Activated CD4-positive, alpha-beta memory T cell treated with anti-CD3 and anti-CD28 coated beads, Interleukin-2, amount 10 ng/mL, durations not matched to agents 7 days and 5 days (primary cell): Measurements from ENCODE around the gene IGSF9. TPM values are rescaled to one million over a fixed set of nuclear protein-coding genes. Genes with fewer than 3 reads are reported as not detected.
A peak's percentile ranks its signal among the peaks of the same experiment; 100 is the strongest.
"Not testable (repeated sequence)": the region's sequence is repeated elsewhere in the genome, so short reads cannot be mapped to it uniquely, and the experiment has no call there.

Experiments used
- CTCF ChIA-PET: fragments of 350-600 bp; sonication (Branson Sonifier 250); formaldehyde crosslinking; loops from one replicate; lab custom pipeline; 2021; ENCODE audit warnings: antibody characterized with exemption, inconsistent platforms; lab: Charles Lee
- POLR2A ChIA-PET: fragments of 350-600 bp; sonication (Branson Sonifier 250); formaldehyde crosslinking; loops from one replicate; lab custom pipeline; 2021; ENCODE audit warnings: antibody characterized with exemption; lab: Charles Lee
- DNase-seq: peaks from one replicate; pipeline ENCODE4 v3.0.0-alpha.2; 2020
- H3K27ac Mint-ChIP-seq: one replicate; pipeline ENCODE4 v1.8.0; 2021; ENCODE audit warnings: mild to moderate bottlenecking, mixed read lengths
- H3K27me3 Mint-ChIP-seq: one replicate; pipeline ENCODE4 v1.8.0; 2021; ENCODE audit warnings: mixed read lengths
- H3K36me3 Mint-ChIP-seq: one replicate; pipeline ENCODE4 v1.8.0; 2021; ENCODE audit warnings: low read depth, mixed read lengths
- H3K4me1 Mint-ChIP-seq: one replicate; pipeline ENCODE4 v1.8.0; 2021; ENCODE audit warnings: mixed read lengths
- H3K4me3 Mint-ChIP-seq: one replicate; pipeline ENCODE4 v1.8.0; 2021; ENCODE audit warnings: mild to moderate bottlenecking, mixed read lengths
- H3K9me3 Mint-ChIP-seq: one replicate; pipeline ENCODE4 v1.8.0; 2021; ENCODE audit warnings: mixed read lengths
- total RNA-seq, 2 experiments: library from RNA; stranded (reverse); gene quantifications; one replicate each; pipeline ENCODE4 v1.2.3, GENCODE V29; 2021

The IGSF9 gene
- total RNA-seq, 2 experiments from 2014 or later, result not detected

DNA sequence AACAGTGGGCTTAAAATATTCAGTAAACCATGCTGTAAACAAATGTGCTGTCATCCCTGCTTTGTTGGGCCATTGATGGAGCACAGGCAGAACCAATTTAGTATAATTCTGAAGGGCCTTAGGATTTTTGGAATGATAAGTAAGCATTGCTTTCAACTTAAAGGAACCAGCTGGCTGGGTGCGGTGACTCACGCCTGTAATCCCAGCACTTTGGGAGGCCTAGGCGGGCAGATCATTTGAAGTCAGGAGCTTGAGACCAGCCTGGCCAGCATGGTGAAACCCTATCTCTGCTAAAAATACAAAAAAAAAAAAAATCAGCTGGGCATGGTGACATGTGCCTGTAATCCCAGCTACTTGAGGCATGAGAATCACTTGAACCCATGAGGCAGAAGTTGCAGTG, 41.4 kb downstream of the IGSF9 start:
- ChIA-PET CTCF (interaction anchor here (0.7 kb wide), 1 partner anchor 128 kb away, joined by 4 read pairs; no protein-coding TSS in a partner anchor), POLR2A (interaction anchor here (1.4 to 1.5 kb wide), 2 partner anchors 11 to 19 kb away, joined by 3 read pairs; no protein-coding TSS in a partner anchor)
- H3K9me3 Mint-ChIP-seq, H3K4me3 Mint-ChIP-seq, H3K36me3 Mint-ChIP-seq, DNase-seq, H3K4me1 Mint-ChIP-seq, H3K27ac Mint-ChIP-seq, H3K27me3 Mint-ChIP-seq: not testable (repeated sequence)

DNA sequence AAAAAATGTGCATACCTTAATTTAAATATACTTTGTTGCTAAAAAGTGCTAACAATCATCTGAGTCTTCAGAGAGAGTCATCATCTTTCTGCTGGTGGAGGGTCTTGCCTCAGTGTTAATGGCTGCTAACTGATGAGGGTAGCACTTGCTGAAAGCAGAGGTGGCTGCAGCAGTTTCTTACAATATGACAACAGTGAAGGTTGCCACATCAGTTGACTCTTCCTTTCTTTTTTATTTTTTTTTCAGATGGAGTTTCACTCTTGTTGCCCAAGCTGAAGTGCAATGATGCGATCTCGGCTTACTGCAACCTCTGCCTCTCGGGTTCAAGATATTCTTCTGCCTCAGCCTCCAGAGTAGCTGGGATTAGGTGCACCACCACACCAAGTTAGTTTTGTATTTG, 42.9 kb downstream of the IGSF9 start:
- H3K4me3 Mint-ChIP-seq, result no peak overlapping the region
- no peak overlapping the region for H3K27ac Mint-ChIP-seq
- CTCF ChIA-PET, result interaction anchor here (0.7 kb wide), 1 partner anchor 10 kb away, joined by 3 read pairs; no protein-coding TSS in a partner anchor
- H3K9me3 Mint-ChIP-seq, result no peaks in the 10 kb centered on the region
- no peaks in the 10 kb centered on the region for H3K27me3 Mint-ChIP-seq
- DNase-seq, result no peak
- H3K4me1 Mint-ChIP-seq, result peaks cover 2% of the 10 kb centered on the region
- POLR2A ChIA-PET, result interaction anchor here (1.0 to 1.7 kb wide), 2 partner anchors 10 to 21 kb away, joined by 3 to 6 read pairs; no protein-coding TSS in a partner anchor
- H3K36me3 Mint-ChIP-seq, result no peaks in the 10 kb centered on the region

DNA sequence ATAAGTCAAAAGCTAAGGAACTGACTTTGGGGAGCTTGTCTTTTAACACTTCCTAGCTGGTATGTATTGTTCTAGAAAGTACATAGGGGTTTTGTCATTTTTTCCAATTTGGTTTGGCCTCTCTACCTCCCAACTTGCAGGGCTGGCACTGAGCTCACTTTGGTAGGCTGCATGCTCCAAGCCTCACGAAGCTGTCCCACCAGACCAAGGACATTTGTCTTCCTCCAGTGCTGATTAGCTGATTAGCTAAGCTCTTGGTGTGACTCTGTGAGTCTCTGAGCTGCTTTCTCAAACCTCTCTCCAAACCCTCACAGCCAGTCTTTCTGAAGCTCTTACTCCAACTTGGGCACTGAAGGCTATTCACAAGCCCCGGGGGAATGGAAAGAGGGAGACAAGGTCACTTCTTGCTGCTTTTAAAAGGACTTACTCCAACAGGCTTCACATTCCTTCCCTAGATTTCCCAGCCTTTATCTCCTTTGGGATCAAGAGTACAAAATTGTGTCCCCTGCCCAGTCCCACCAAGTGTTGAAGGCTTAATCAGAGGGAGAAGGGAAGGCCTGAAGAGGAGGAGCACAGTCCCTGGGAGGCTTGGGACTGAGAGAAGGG, 44.6 kb downstream of the IGSF9 start:
- Mint-ChIP-seq H3K27me3 (peaks cover 7% of the 10 kb centered on the region), H3K4me1 (peaks cover 2% of the 10 kb centered on the region), H3K4me3 (no peak overlapping the region), H3K27ac (no peak overlapping the region), H3K9me3 (no peaks in the 10 kb centered on the region), H3K36me3 (no peaks in the 10 kb centered on the region)
- CTCF ChIA-PET, result interaction anchor here (2.0 kb wide), 1 partner anchor 106 kb away, joined by 6 read pairs; no protein-coding TSS in a partner anchor
- POLR2A ChIA-PET, result interaction anchor here (1.3 to 1.8 kb wide), 2 partner anchors 15 to 23 kb away, joined by 4 to 6 read pairs; no protein-coding TSS in a partner anchor
- no peak for DNase-seq

DNA sequence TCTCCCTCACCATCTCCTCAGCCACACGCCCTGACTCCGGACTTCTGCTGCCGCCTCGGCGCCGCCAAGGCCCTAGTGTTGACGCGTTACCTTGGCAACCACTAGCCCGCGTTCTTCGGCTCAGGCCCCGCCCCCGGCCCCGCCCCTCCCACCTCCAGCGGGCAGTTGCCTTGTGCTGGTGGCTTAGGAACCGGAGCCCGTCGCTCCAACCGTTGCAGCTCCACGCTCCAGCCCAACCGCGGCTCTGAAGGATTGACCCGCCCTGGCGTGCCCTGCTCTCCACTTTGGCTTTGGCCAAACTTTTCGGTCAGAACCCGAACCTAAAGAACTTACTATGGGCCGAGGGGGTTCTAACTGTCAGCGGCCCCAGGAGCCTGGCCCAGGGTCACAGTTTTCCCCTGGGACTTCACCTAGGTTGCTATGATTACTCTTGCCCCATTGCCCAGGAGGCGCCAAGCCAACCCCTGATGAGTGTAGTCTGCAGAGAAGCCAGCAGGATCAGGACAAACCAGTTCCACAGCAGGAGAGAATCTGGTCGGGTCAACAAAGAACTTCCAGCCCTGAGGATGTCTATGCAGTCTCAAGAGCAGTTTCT, 45.2 kb downstream of the IGSF9 start, which contains the start of gene CFAP45:
Gene CFAP45 (minus strand): TSS at position 80 of the 595 bp plus-strand sequence. CDS start 67 bp downstream, at position 13.
- ChIA-PET CTCF (interaction anchor here (2.0 kb wide), 1 partner anchor 107 kb away, joined by 6 read pairs; no protein-coding TSS in a partner anchor), POLR2A (interaction anchor here (1.3 to 1.8 kb wide), 2 partner anchors 16 to 23 kb away, joined by 4 to 6 read pairs; no protein-coding TSS in a partner anchor)
- Mint-ChIP-seq H3K4me1 (peaks cover 2% of the 10 kb centered on the region), H3K4me3 (no peak within 1 kb of the TSS), H3K9me3 (no peaks in the 10 kb centered on the region), H3K36me3 (no peaks in the 10 kb centered on the region), H3K27ac (no peak within 1 kb of the TSS), H3K27me3 (peaks cover 7% of the 10 kb centered on the region)
- DNase-seq, result peak; percentile 38

DNA sequence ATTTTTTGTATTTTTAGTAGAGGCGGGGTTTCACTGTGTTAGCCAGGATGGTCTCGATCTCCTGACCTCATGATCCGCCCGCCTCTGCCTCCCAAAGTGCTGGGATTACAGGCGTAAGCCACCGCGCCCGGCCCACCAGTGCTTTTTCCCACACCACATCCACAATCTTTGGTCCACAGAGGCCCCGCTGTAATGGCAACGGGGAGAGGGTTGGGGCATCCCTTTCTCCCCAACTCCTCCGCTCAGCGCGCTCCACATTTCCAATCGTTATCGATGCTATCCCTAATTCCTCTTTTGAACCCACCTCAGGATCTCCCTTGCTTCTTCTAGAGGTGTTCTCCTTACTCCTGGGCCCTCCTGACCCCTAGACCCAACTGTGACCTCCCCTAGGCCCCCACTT, 45.8 kb downstream of the IGSF9 start:
- CTCF ChIA-PET, H3K27ac Mint-ChIP-seq, H3K27me3 Mint-ChIP-seq, H3K4me3 Mint-ChIP-seq, H3K36me3 Mint-ChIP-seq, H3K9me3 Mint-ChIP-seq, DNase-seq, H3K4me1 Mint-ChIP-seq: not testable (repeated sequence)
- POLR2A ChIA-PET, result interaction anchor here (1.8 kb wide), 1 partner anchor 24 kb away, joined by 6 read pairs; no protein-coding TSS in a partner anchor

DNA sequence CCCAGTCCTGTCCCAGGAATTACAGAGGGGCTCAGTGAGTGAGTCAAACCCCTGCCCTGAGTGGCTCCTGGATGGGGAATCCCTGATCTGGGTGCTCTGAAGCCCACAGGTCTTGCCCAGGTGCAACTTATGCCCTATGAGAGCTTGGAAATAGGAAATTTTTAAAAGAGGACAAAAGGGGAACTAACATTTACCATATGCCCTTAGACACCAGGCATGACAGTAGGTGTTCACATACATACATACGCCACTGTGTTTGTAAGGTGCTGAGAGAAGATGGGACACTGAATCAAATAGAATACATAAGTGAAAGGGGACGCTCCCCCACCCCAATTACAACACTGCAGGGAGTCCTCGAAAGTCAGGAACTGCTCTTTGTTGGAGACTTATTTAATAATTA, 46.9 kb downstream of the IGSF9 start:
- Mint-ChIP-seq H3K4me3 (no peak overlapping the region), H3K4me1 (peaks cover 2% of the 10 kb centered on the region), H3K27me3 (peaks cover 9% of the 10 kb centered on the region), H3K36me3 (no peaks in the 10 kb centered on the region), H3K27ac (no peak overlapping the region), H3K9me3 (no peaks in the 10 kb centered on the region)
- no peak for DNase-seq
- CTCF ChIA-PET, result no interaction called here
- POLR2A ChIA-PET, result no interaction called here

DNA sequence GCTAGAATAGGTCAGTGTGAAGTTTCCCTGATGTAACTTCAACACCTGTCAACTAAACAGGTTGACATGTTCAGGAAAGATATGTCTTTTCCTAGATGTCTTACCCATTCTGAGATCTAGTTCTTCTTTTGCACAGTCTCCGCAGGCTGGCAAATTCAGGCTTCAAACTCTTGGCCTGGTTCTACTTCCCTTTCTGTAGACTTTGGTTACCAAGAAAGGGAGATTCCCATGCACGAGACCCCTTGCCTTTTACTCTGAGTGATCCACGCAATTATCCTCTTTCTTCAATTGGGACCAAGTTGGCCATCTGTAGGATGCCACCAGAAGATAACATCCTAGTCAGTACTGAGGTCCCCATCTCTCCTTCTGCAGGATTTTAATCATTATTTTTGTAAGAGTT, 47.5 kb downstream of the IGSF9 start:
- Mint-ChIP-seq H3K4me3 (no peak overlapping the region), H3K9me3 (no peaks in the 10 kb centered on the region), H3K27ac (no peak overlapping the region), H3K4me1 (peaks cover 2% of the 10 kb centered on the region), H3K36me3 (no peaks in the 10 kb centered on the region), H3K27me3 (peaks cover 13% of the 10 kb centered on the region)
- CTCF ChIA-PET, result no interaction called here
- POLR2A ChIA-PET, result no interaction called here
- DNase-seq, result no peak

DNA sequence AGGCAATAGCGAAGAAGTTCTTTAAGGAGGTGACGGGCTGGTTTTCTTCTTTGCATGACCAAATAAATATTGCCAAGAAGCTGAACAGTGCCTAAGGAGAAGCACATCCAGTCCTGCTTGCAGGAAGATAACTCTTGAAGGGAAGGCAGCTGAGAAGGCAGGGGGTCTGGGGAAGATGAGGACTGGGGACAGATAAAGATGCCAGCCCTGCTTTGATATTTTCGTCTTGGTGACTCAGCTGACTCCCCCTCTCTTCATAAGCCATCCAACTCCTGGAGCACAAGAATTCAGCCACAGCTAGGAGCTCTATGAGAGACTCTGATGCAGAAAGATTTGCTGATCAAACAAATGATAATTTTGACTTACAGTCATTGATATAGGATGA, 48.9 kb downstream of the IGSF9 start:
- no peak overlapping the region for H3K27ac Mint-ChIP-seq
- H3K4me3 Mint-ChIP-seq, result no peak overlapping the region
- no peaks in the 10 kb centered on the region for H3K36me3 Mint-ChIP-seq
- no peak for DNase-seq
- H3K27me3 Mint-ChIP-seq, result peaks cover 14% of the 10 kb centered on the region
- peaks cover 4% of the 10 kb centered on the region for H3K4me1 Mint-ChIP-seq
- ChIA-PET CTCF (interaction anchor here (0.8 to 1.8 kb wide), 3 partner anchors 98 to 116 kb away, joined by 3 to 16 read pairs (median 4); partner anchors contain the start of gene DUSP23), POLR2A (interaction anchor here (1.0 kb wide), 1 partner anchor 15 kb away, joined by 3 read pairs; no protein-coding TSS in a partner anchor)
- H3K9me3 Mint-ChIP-seq, result no peaks in the 10 kb centered on the region

DNA sequence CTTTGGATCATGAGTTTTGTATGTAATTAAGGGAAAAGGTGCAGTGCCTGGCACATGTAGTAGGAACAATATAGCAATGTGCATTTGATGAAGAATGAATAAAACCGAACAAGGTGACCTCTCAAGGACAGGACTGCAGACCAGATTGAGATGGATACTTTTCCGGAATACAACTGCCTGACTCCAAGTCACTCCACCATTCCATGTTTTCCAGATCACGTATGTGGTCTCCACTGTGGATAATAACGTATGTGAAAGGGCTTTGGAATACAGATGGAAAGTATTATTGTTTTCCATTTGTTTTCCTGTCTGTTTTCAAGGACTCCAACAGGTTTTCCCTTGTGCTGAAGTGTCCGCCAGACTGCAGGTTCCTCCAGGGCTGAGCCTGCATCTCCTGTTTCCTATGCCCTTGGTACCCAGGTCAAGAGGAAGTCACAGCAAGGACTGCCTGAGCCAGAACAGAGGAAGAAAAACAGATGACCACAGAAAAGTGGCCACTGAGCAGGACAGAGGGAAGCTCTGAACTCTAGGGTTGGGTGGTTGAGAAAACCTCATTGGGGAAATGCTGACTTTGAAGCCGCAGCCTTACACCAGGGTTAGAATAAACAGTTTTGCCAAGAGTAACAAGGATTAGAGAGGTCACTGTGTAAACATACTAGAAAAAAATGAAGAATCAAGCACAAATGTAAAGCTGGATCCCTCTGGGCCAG, 49.4 kb downstream of the IGSF9 start:
- no peak for DNase-seq
- H3K27me3 Mint-ChIP-seq, result peaks cover 14% of the 10 kb centered on the region
- H3K4me1 Mint-ChIP-seq, result peaks cover 7% of the 10 kb centered on the region
- POLR2A ChIA-PET, result interaction anchor here (1.0 to 8.6 kb wide), 2 partner anchors 16 to 27 kb away, joined by 3 to 64 read pairs; partner anchors contain the start of gene TAGLN2
- no peaks in the 10 kb centered on the region for H3K9me3 Mint-ChIP-seq
- H3K27ac Mint-ChIP-seq, result no peak overlapping the region
- H3K36me3 Mint-ChIP-seq, result no peaks in the 10 kb centered on the region
- CTCF ChIA-PET, result interaction anchor here (0.8 to 1.8 kb wide), 6 partner anchors 96 to 115 kb away, joined by 3 to 16 read pairs (median 4); partner anchors contain the start of gene DUSP23
- H3K4me3 Mint-ChIP-seq, result no peak overlapping the region

DNA sequence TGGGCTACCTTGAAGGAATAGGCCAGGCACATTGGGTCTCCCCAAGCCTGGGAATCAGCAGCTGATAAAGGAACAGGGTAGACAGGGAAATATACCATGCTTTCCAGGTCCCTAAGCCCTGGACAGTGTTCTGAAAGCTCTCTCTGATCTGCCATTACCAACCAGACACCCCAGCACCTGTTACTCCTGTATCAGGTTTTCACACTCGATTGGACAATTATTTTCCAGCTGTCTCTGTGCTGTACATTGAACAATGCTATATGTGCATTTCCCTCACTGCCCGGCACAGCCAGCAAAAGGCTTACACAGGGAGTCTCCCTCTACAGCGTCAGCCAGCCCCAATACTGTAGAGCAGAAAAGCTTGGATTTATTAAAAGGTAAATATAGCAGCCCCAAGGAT, 50.1 kb downstream of the IGSF9 start:
- POLR2A ChIA-PET, result interaction anchor here (8.6 kb wide), 1 partner anchor 28 kb away, joined by 64 read pairs; the partner anchor contains the start of gene TAGLN2
- H3K27ac Mint-ChIP-seq, result no peak overlapping the region
- H3K27me3 Mint-ChIP-seq, result peaks cover 14% of the 10 kb centered on the region
- H3K9me3 Mint-ChIP-seq, result no peaks in the 10 kb centered on the region
- no peak for DNase-seq
- CTCF ChIA-PET, result interaction anchor here (0.7 to 1.8 kb wide), 7 partner anchors 20 to 115 kb away, joined by 3 to 16 read pairs (median 3); partner anchors contain the start of gene DUSP23
- no peak overlapping the region for H3K4me3 Mint-ChIP-seq
- peaks cover 9% of the 10 kb centered on the region for H3K4me1 Mint-ChIP-seq
- H3K36me3 Mint-ChIP-seq, result no peaks in the 10 kb centered on the region

DNA sequence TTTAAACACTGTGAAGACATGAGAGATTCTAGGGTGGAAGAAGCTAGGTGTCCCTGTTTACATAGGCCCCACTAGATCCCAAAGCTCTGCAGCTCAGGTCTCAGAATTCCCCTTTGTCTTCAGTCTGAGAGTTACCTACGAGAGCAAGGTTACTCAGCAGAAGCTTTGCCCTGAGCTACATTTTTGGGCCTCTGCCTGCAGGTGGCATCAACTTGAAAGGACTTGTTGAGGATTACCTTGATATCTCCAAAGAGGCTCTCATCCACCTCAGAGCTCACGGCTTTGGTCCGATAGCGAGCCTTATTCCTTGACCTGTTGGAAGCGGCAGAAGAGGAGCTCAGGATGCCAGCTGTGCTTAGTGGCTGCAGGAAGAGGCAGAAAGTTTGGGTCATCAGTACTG, 52.5 kb downstream of the IGSF9 start:
- Mint-ChIP-seq H3K9me3 (no peaks in the 10 kb centered on the region), H3K27me3 (peaks cover 14% of the 10 kb centered on the region), H3K4me3 (no peak overlapping the region), H3K27ac (no peak overlapping the region), H3K36me3 (no peaks in the 10 kb centered on the region), H3K4me1 (peaks cover 19% of the 10 kb centered on the region)
- DNase-seq, result peak; percentile 34
- CTCF ChIA-PET, result interaction anchor here (0.9 to 6.6 kb wide), 18 partner anchors 9 to 115 kb away, joined by 3 to 221 read pairs (median 4); partner anchors contain the start of genes DUSP23, FCRL6 and TAGLN2
- POLR2A ChIA-PET, result interaction anchor here (1.2 to 8.6 kb wide), 5 partner anchors 10 to 112 kb away, joined by 3 to 64 read pairs (median 6); partner anchors contain the start of genes DUSP23 and TAGLN2
